Thymus (tissue), 11 donors: ENCODE measurements around the gene UROD. TPM values are rescaled to one million over a fixed set of nuclear protein-coding genes. Genes with fewer than 3 reads are reported as not detected.

Experiments used
- DNase-seq, 9 donors: peaks; one replicate each; pipeline ENCODE4 v3.0.0-alpha.2; 2013; ENCODE audit warnings: low spot score in 9 of 9, low read depth in 6 of 9, missing footprints in 1 of 9
- H3K27ac ChIP-seq, 2 donors: one replicate each; pipeline ENCODE4 v1.5.1; 2013; ENCODE audit warnings: control low read depth in 1 of 2, low read depth in 1 of 2, low read length in 1 of 2, mild to moderate bottlenecking in 1 of 2, moderate library complexity in 1 of 2
- H3K27me3 ChIP-seq, 2 donors: one replicate each; pipeline ENCODE4 v1.5.1; 2013; ENCODE audit warnings: low read length in 1 of 2; ENCODE audit not compliant: control insufficient read depth in 2 of 2, insufficient read depth in 1 of 2
- H3K36me3 ChIP-seq, 2 donors: one replicate each; pipeline ENCODE4 v1.5.1; 2013; ENCODE audit warnings: low read length in 1 of 2, mild to moderate bottlenecking in 1 of 2, moderate library complexity in 1 of 2; ENCODE audit not compliant: control insufficient read depth in 2 of 2, insufficient read depth in 2 of 2
- H3K4me1 ChIP-seq, 2 donors: one replicate each; pipeline ENCODE4 v1.5.1; 2013; ENCODE audit warnings: low read length in 2 of 2; ENCODE audit not compliant: control insufficient read depth in 2 of 2, insufficient read depth in 2 of 2
- H3K4me3 ChIP-seq, 2 donors: one replicate each; pipeline ENCODE4 v1.5.1; 2013; ENCODE audit warnings: low read length in 2 of 2, control low read depth in 1 of 2, mild to moderate bottlenecking in 1 of 2
- H3K9me3 ChIP-seq, 2 donors: one replicate each; pipeline ENCODE4 v1.5.1; 2013; ENCODE audit warnings: low read length in 1 of 2, mild to moderate bottlenecking in 1 of 2; ENCODE audit not compliant: control insufficient read depth in 2 of 2, insufficient read depth in 1 of 2
- WGBS: extraction: QIAGEN DNeasy Blood & Tissue Kit; methylation state at CpG from one replicate; pipeline ENCODE4 v1.1.7; 2013; 5-methylcytosine and 5-hydroxymethylcytosine counted together
- polyA plus RNA-seq: library from polyadenylated mRNA; stranded (reverse); fragments of 200-250 nt; gene quantifications from one replicate; pipeline ENCODE4 v1.2.3, GENCODE V29; 2013
- total RNA-seq: library from RNA; stranded (reverse); fragments of 120-200 nt; gene quantifications from one replicate; pipeline ENCODE4 v1.2.4, GENCODE V29; 2013
- donor health status: healthy.

The UROD gene
- total and polyA plus RNA-seq, 2 donors: 68.2 to 98.7 TPM

GRCh38 chr1:45010855-45011811 is 921 bp upstream of the UROD start, which contains the start of gene HECTD3:
HECTD3 (minus strand) TSS chr1:45011324; CDS start chr1:45011257, 67 bp downstream.
- Histone ChIP-seq H3K36me3 (peaks cover 41 to 43% of the 10 kb centered on the region in 2 donors), H3K4me1 (peaks cover 18 to 37% of the 10 kb centered on the region in 2 donors), H3K9me3 (no peaks in the 10 kb centered on the region), H3K4me3 (peak within 1 kb of the TSS; percentile 75 to 78), H3K27me3 (no peaks in the 10 kb centered on the region), H3K27ac (peak within 1 kb of the TSS; percentile 79 to 80)
- 2% methylated on average over 62 of the region's 62 CpGs for WGBS
- peak; percentile 47 to 84 (median 71) for DNase-seq

- H3K27ac ChIP-seq: peak overlapping the region in 1 of 2 donors; percentile 69
These were observed 705 bp downstream of the UROD start for GRCh38 chr1:45012639-45013278.

GRCh38 chr1:45013551-45014209 is 1.6 kb downstream of the UROD start:
- Histone ChIP-seq H3K9me3 (no peaks in the 10 kb centered on the region), H3K36me3 (peaks cover 18 to 21% of the 10 kb centered on the region in 2 donors), H3K4me1 (peaks cover 18 to 37% of the 10 kb centered on the region in 2 donors), H3K27me3 (no peaks in the 10 kb centered on the region), H3K4me3 (no peak overlapping the region), H3K27ac (no peak overlapping the region)
- WGBS: 88% methylated on average over 12 of the region's 12 CpGs
- DNase-seq: no peak

More at GRCh38 chr1:45012639-45013278, 705 bp downstream of the UROD start:
- H3K4me3 ChIP-seq: peak overlapping the region; percentile 75 to 78
- DNase-seq: peak in 2 of 9 donors; percentile 26 to 45
- H3K4me1 ChIP-seq: peaks cover 18 to 37% of the 10 kb centered on the region in 2 donors
- WGBS: 4% methylated on average over 21 of the region's 21 CpGs
- H3K9me3 ChIP-seq: no peaks in the 10 kb centered on the region
- H3K36me3 ChIP-seq: peaks cover 27 to 30% of the 10 kb centered on the region in 2 donors
- H3K27me3 ChIP-seq: no peaks in the 10 kb centered on the region

- peak in 8 of 9 donors; percentile 63 to 88 (median 80) for DNase-seq
- H3K36me3 ChIP-seq: peaks cover 11 to 13% of the 10 kb centered on the region in 2 donors
- H3K27me3 ChIP-seq: no peaks in the 10 kb centered on the region
- no peaks in the 10 kb centered on the region for H3K9me3 ChIP-seq
- WGBS: 66% methylated on average over 6 of the region's 6 CpGs
- H3K4me3 ChIP-seq: no peak overlapping the region
- peaks cover 17 to 37% of the 10 kb centered on the region in 2 donors for H3K4me1 ChIP-seq
- no peak overlapping the region for H3K27ac ChIP-seq
These were observed 2.4 kb downstream of the UROD start for GRCh38 chr1:45014321-45015028.

- no peaks in the 10 kb centered on the region for H3K9me3 ChIP-seq
- 93% methylated on average over 2 of the region's 2 CpGs for WGBS
- H3K4me3 ChIP-seq: no peak overlapping the region
- H3K27me3 ChIP-seq: no peaks in the 10 kb centered on the region
- H3K27ac ChIP-seq: no peak overlapping the region
- H3K4me1 ChIP-seq: peaks cover 9 to 26% of the 10 kb centered on the region in 2 donors
- no peak for DNase-seq
- H3K36me3 ChIP-seq: peaks cover 9% of the 10 kb centered on the region in 2 donors
These were observed 3.6 kb downstream of the UROD start for GRCh38 chr1:45015683-45016082.

GRCh38 chr1:45016090-45016697 is 4.1 kb downstream of the UROD start:
- H3K9me3 ChIP-seq: no peaks in the 10 kb centered on the region
- H3K27ac ChIP-seq: no peak overlapping the region
- H3K4me3 ChIP-seq: no peak overlapping the region
- H3K27me3 ChIP-seq: no peaks in the 10 kb centered on the region
- H3K4me1 ChIP-seq: peaks cover 9 to 26% of the 10 kb centered on the region in 2 donors
- H3K36me3 ChIP-seq: peaks cover 9% of the 10 kb centered on the region in 2 donors
- no peak for DNase-seq
- WGBS: 75% methylated on average over 2 of the region's 2 CpGs

GRCh38 chr1:45016767-45017166 is 4.7 kb downstream of the UROD start:
- Histone ChIP-seq H3K9me3 (no peaks in the 10 kb centered on the region), H3K4me3 (no peak overlapping the region), H3K36me3 (peaks cover 9% of the 10 kb centered on the region in 2 donors), H3K4me1 (peaks cover 5 to 20% of the 10 kb centered on the region in 2 donors), H3K27me3 (no peaks in the 10 kb centered on the region), H3K27ac (no peak overlapping the region)
- WGBS: 72% methylated on average over 6 of the region's 6 CpGs
- no peak for DNase-seq

GRCh38 chr1:45018599-45019230 is 6.7 kb downstream of the UROD start:
- WGBS: 78% methylated on average over 16 of the region's 16 CpGs
- DNase-seq: peak in 4 of 9 donors; percentile 26 to 72 (median 55)
- no peaks in the 10 kb centered on the region for H3K9me3 ChIP-seq
- peaks cover 0 to 3% of the 10 kb centered on the region in 2 donors for H3K4me1 ChIP-seq
- H3K4me3 ChIP-seq: no peak overlapping the region
- peaks cover 8 to 9% of the 10 kb centered on the region in 2 donors for H3K36me3 ChIP-seq
- H3K27me3 ChIP-seq: no peaks in the 10 kb centered on the region
- H3K27ac ChIP-seq: no peak overlapping the region
